Measurements from ENCODE around the gene KCNA5.

GRCh38 chr12:5063149-5063548, 19.5 kb downstream of the KCNA5 start:
- TF ChIP-seq MED8 (CRISPR knock-in tag; IDR thresholded peaks at IDR 0.05; ENCODE audit: insufficient replicate concordance) (no peak), NFE2L1 (CRISPR knock-in tag; IDR thresholded peaks at IDR 0.05; ENCODE audit: borderline replicate concordance) (no peak), CTCF (CRISPR knock-in tag; IDR thresholded peaks at IDR 0.05) (no peak), MAX (IDR thresholded peaks at IDR 0.05) (no peak), ZNF660 (CRISPR knock-in tag; IDR thresholded peaks at IDR 0.05; ENCODE audit: borderline replicate concordance, low read depth) (no peak)

Measured in HepG2 (cell line).